Fibroblast of pulmonary artery (primary cell): Measurements from ENCODE around the gene SETBP1.

Experiments
- DNase-seq: peaks from one replicate; pipeline ENCODE4 v3.0.0-alpha.2; 2010; ENCODE audit warnings: low read depth
- H3K4me3 ChIP-seq: replicated peaks from 2 replicates; pipeline ENCODE4 v1.5.1; 2011; ENCODE audit warnings: low read depth, mild to moderate bottlenecking, control low read depth, low read length, moderate library complexity
- TF ChIP-seq, protein P1 (sequence below): IDR thresholded peaks from 2 replicates; pipeline ENCODE4 v1.5.1; 2011; ENCODE audit warnings: mild to moderate bottlenecking, control low read depth, low read length, inconsistent platforms; ENCODE audit errors: missing control alignments

The SETBP1 gene

DNA sequence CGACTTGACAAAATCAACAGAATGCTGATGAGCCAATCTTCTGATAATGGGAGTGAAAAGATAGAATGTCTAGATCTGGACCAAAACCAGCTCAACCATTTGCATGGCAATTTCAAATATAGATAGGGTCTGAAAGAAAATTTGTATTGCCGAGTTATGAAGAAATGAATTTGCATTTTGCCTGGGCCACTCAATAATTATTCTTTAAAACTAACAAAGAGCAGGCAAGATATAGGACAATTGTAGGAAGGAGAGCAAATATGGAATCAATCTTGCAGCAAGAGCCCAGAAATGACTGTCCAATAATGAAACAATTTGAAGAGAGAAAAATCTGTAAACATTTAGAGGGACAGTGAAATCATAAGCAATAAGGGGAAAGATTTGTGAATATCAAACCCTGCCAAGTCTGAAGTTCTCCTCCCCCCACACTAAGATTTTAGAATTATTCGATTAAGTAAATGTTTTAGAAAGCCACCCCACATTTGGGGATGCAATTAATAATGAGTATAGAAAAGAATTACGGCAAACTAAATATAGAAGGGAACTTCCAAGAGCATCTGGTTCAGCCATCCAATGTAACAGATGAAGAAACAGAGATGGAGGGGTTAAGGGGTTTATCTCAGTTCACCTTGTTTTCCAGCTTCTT lies 377.4 kb downstream of the SETBP1 start:
- DNase-seq = no peak
- TF ChIP-seq, protein P1, sequence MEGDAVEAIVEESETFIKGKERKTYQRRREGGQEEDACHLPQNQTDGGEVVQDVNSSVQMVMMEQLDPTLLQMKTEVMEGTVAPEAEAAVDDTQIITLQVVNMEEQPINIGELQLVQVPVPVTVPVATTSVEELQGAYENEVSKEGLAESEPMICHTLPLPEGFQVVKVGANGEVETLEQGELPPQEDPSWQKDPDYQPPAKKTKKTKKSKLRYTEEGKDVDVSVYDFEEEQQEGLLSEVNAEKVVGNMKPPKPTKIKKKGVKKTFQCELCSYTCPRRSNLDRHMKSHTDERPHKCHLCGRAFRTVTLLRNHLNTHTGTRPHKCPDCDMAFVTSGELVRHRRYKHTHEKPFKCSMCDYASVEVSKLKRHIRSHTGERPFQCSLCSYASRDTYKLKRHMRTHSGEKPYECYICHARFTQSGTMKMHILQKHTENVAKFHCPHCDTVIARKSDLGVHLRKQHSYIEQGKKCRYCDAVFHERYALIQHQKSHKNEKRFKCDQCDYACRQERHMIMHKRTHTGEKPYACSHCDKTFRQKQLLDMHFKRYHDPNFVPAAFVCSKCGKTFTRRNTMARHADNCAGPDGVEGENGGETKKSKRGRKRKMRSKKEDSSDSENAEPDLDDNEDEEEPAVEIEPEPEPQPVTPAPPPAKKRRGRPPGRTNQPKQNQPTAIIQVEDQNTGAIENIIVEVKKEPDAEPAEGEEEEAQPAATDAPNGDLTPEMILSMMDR = no peak

DNA sequence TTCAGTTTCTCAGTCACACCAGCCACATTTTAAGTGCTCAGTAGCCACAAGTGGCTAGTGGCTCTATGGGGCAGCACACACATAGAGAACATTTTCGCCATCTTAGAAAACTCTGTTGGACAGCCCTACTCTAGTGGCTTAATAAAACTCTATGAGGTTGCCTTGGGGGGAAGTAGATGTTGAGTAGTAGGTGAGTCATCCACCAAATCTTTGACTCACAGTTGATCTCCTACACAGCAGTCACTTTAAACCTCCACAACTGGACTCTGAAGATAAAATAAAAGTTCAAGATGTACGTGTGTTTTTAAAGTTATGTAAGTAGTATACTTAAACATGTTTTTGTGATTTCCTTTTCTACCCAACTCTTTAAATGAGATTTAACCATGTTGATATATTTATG lies 379.0 kb downstream of the SETBP1 start:
- DNase-seq = peak; percentile 72
- H3K4me3 ChIP-seq = no peak overlapping the region
- TF ChIP-seq, protein P1 = no peak

More for the DNA sequence above, 377.4 kb downstream of the SETBP1 start:
- no peak overlapping the region for H3K4me3 ChIP-seq

DNA sequence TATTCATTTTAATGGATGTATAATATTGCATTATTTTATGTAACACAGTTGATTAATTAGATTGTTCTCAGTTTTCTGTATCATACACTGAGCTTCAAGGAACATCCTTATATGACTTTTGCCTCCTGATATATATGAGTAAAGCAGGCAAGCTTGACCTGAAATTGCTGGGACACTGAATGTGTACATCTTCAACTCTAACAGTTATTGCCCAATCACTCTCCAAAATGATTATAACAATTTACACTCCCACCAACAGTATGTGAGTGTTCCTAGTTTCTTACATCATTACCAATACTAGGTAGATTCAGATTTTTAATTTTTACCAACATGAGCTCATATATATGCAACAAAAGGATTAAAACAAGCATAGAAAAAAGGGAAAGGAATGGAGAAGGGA lies 379.4 kb downstream of the SETBP1 start:
- DNase-seq = peak; percentile 3
- TF ChIP-seq, protein P1 = no peak
- no peak overlapping the region for H3K4me3 ChIP-seq

DNA sequence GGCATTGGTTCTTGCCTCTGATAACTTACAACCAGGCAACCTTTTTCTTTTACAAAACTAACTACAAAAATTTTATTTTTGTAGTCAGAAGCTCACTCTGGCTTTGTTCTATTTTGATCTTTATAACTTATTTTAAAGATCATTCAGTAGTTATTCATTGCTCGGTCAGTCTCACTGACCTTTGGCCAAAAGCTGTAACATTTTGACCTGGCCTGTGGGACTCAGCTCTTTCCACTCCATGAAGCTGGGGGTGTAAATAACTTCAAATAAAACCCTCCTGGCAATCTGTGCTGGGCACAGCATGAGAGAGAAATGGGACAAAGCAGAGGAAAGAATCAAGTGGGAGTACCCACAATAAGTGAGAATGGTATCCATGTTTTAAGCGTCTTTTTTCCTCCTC lies 380.7 kb downstream of the SETBP1 start:
- H3K4me3 ChIP-seq = no peak overlapping the region
- TF ChIP-seq, protein P1 = no peak
- no peak for DNase-seq

DNA sequence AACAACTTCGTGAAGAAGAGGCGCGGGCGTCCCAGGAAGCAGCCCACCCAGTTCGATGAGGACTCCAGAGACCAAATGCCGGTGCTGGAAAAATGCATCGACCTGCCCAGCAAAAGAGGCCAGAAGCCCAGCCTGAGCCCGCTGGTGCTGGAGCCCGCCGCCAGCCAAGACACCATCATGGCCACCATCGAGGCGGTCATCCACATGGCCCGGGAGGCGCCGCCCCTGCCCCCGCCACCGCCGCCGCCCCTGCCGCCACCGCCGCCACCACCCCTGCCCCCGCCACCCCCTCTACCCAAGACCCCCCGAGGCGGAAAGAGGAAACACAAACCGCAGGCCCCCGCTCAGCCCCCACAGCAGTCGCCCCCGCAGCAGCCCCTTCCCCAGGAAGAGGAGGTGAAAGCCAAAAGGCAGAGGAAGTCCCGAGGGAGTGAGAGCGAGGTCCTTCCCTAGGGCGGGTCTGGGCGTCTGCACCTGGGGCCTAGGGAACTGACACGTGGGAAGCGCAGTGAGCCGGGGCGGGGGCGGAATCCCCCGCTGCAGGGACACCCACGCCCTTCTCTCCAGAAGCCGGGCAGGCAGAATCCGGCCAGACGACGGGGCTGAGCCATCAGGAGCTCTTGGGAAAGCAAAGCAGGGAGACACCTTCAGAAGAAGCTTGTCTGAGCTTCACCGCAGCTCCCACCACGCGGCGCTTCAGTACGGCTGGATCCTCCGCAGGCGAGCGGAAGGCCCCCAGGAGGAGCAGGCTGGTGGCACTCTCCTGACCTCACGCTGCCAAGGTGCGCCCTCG lies 382.8 kb downstream of the SETBP1 start:
- TF ChIP-seq, protein P1 = no peak
- no peak for DNase-seq
- H3K4me3 ChIP-seq = no peak overlapping the region

DNA sequence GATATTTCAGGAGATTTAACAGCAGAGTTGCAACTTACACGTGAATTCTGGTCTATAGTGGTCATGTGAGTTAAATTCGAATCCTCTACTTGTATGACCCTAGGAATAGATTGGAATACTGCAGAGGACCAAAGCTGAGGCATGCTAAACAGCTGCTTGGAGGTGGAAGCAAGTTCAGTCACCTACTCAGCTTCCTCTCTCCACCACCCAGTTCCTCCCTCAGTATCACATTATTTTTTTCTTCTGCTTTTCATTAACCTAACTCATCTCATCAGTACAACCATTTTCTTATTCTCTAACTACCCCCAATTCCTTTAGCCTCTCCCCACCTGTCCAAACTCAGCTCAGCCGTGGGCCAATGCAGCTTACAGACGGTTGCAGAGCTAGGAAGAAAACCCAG lies 385.5 kb downstream of the SETBP1 start:
- H3K4me3 ChIP-seq = no peak overlapping the region
- DNase-seq = no peak
- TF ChIP-seq, protein P1 = no peak
